Large intestine (tissue), 3 donors: ENCODE results near the gene PEX7. TPM values are rescaled to one million over a fixed set of nuclear protein-coding genes. Genes with fewer than 3 reads are reported as not detected.
"Not testable (repeated sequence)": the region's sequence is repeated elsewhere in the genome, so short reads cannot be mapped to it uniquely, and the experiment has no call there.

ENCODE experiments used
- DNase-seq, 2 donors: peaks; one replicate each; pipeline versions ENCODE4 v3.0.0 to v3.0.0-alpha.2; 2013
- H3K27ac ChIP-seq: one replicate; pipeline ENCODE4 v1.5.1; 2013; ENCODE audit warnings: low read length
- H3K27me3 ChIP-seq: 2 replicates; pipeline ENCODE4 v1.6.1; 2013; ENCODE audit warnings: low read length; ENCODE audit not compliant: control insufficient read depth, insufficient read depth
- H3K36me3 ChIP-seq: 2 replicates; pipeline ENCODE4 v1.6.1; 2013; ENCODE audit warnings: low read length; ENCODE audit not compliant: control insufficient read depth, insufficient read depth
- H3K4me1 ChIP-seq: one replicate; pipeline ENCODE4 v1.6.1; 2013; ENCODE audit warnings: low read length; ENCODE audit not compliant: control insufficient read depth, insufficient read depth
- H3K4me3 ChIP-seq: one replicate; pipeline ENCODE4 v1.5.1; 2013; ENCODE audit warnings: low read length
- H3K9me3 ChIP-seq: one replicate; pipeline ENCODE4 v1.6.1; 2013; ENCODE audit warnings: mild to moderate bottlenecking, low read depth, low read length, moderate library complexity; ENCODE audit not compliant: control insufficient read depth
- WGBS: methylation state at CpG from one replicate; pipeline ENCODE4 v1.1.5; 2013; ENCODE audit warnings: low lambda C conversion rate; ENCODE audit not compliant: insufficient coverage; 5-methylcytosine and 5-hydroxymethylcytosine counted together
- polyA plus RNA-seq: library from polyadenylated mRNA; unstranded; fragments of 120-200 nt; gene quantifications from one replicate; pipeline ENCODE4 v1.2.1, GENCODE V29; 2013

PEX7 gene
- polyA plus RNA-seq, 1 donor: 14.7 TPM

GRCh38 chr6:136947037-136947436, 124.6 kb downstream of the PEX7 start:
- H3K36me3 ChIP-seq: no peaks in the 10 kb centered on the region
- H3K27ac ChIP-seq: no peak overlapping the region
- 83% methylated on average over 2 of the region's 9 CpGs for whole genome bisulfite sequencing
- H3K27me3 ChIP-seq: peaks cover 2% of the 10 kb centered on the region
- H3K9me3 ChIP-seq: no peaks in the 10 kb centered on the region
- no peaks in the 10 kb centered on the region for H3K4me1 ChIP-seq
- no peak for DNase-seq
- H3K4me3 ChIP-seq: no peak overlapping the region

- H3K4me1 ChIP-seq, H3K36me3 ChIP-seq, H3K27ac ChIP-seq, H3K4me3 ChIP-seq, H3K9me3 ChIP-seq, DNase-seq, H3K27me3 ChIP-seq: not testable (repeated sequence)
- WGBS: 100% methylated on average over 1 of the region's 3 CpGs
These were observed 127.6 kb downstream of the PEX7 start for GRCh38 chr6:136949957-136950356.

GRCh38 chr6:136950436-136951126, 128.2 kb downstream of the PEX7 start:
- H3K27ac ChIP-seq: no peak overlapping the region
- no peak for DNase-seq
- no peak overlapping the region for H3K4me3 ChIP-seq
- peaks cover under 1% of the 10 kb centered on the region for H3K27me3 ChIP-seq
- H3K4me1 ChIP-seq: no peaks in the 10 kb centered on the region
- H3K36me3 ChIP-seq: no peaks in the 10 kb centered on the region
- no peaks in the 10 kb centered on the region for H3K9me3 ChIP-seq
- no CpG with 5 or more reads among the region's 4 CpGs for WGBS

- Histone ChIP-seq H3K36me3 (no peaks in the 10 kb centered on the region), H3K27me3 (no peaks in the 10 kb centered on the region), H3K27ac (no peak overlapping the region), H3K4me1 (no peaks in the 10 kb centered on the region), H3K4me3 (no peak overlapping the region), H3K9me3 (no peaks in the 10 kb centered on the region)
- WGBS: 80% methylated on average over 1 of the region's 7 CpGs
- no peak for DNase-seq
These were observed 130.4 kb downstream of the PEX7 start for GRCh38 chr6:136952714-136953260.

GRCh38 chr6:136955123-136955522, 132.7 kb downstream of the PEX7 start:
- H3K4me3 ChIP-seq: no peak overlapping the region
- 92% methylated on average over 2 of the region's 3 CpGs for whole genome bisulfite sequencing
- H3K4me1 ChIP-seq: peaks cover 12% of the 10 kb centered on the region
- no peaks in the 10 kb centered on the region for H3K27me3 ChIP-seq
- no peak for DNase-seq
- H3K27ac ChIP-seq: no peak overlapping the region
- H3K9me3 ChIP-seq: no peaks in the 10 kb centered on the region
- no peaks in the 10 kb centered on the region for H3K36me3 ChIP-seq

- Histone ChIP-seq H3K4me3 (no peak overlapping the region), H3K9me3 (no peaks in the 10 kb centered on the region), H3K4me1 (peaks cover 14% of the 10 kb centered on the region), H3K27me3 (no peaks in the 10 kb centered on the region), H3K36me3 (no peaks in the 10 kb centered on the region), H3K27ac (no peak overlapping the region)
- DNase-seq: no peak
- 75% methylated on average over 6 of the region's 14 CpGs for WGBS
These were observed 134.5 kb downstream of the PEX7 start for GRCh38 chr6:136956590-136957544.

- Histone ChIP-seq H3K27ac (no peak overlapping the region), H3K36me3 (no peaks in the 10 kb centered on the region), H3K4me1 (peaks cover 14% of the 10 kb centered on the region), H3K9me3 (no peaks in the 10 kb centered on the region), H3K4me3 (no peak overlapping the region), H3K27me3 (no peaks in the 10 kb centered on the region)
- no CpG with 5 or more reads among the region's 5 CpGs for WGBS
- DNase-seq: no peak
These were observed 135.8 kb downstream of the PEX7 start for GRCh38 chr6:136958168-136958567.

GRCh38 chr6:136959471-136959891, 137.1 kb downstream of the PEX7 start:
- Histone ChIP-seq H3K4me3 (no peak overlapping the region), H3K9me3 (no peaks in the 10 kb centered on the region), H3K27me3 (no peaks in the 10 kb centered on the region), H3K4me1 (peaks cover 20% of the 10 kb centered on the region), H3K36me3 (no peaks in the 10 kb centered on the region), H3K27ac (peak overlapping the region; percentile 17)
- peak; percentile 79 to 88 for DNase-seq
- no CpG with 5 or more reads among the region's 14 CpGs for WGBS

- peaks cover 21% of the 10 kb centered on the region for H3K4me1 ChIP-seq
- no CpG with 5 or more reads among the region's 6 CpGs for WGBS
- not testable (repeated sequence) for H3K36me3 ChIP-seq, H3K9me3 ChIP-seq, H3K27me3 ChIP-seq, H3K4me3 ChIP-seq
- peak in 1 of 2 donors; percentile 24 for DNase-seq
- H3K27ac ChIP-seq: peak overlapping the region; percentile 42
These were observed 137.5 kb downstream of the PEX7 start for GRCh38 chr6:136959935-136960334.

- H3K4me1 ChIP-seq: peaks cover 21% of the 10 kb centered on the region
- H3K4me3 ChIP-seq: no peak overlapping the region
- H3K9me3 ChIP-seq: no peaks in the 10 kb centered on the region
- 100% methylated on average over 1 of the region's 3 CpGs for WGBS
- H3K27ac ChIP-seq: no peak overlapping the region
- no peaks in the 10 kb centered on the region for H3K36me3 ChIP-seq
- DNase-seq: no peak
- H3K27me3 ChIP-seq: no peaks in the 10 kb centered on the region
These were observed 138.4 kb downstream of the PEX7 start for GRCh38 chr6:136960781-136961180.
